ENCODE measurements around the gene IFNGR2. TPM values are rescaled to one million over a fixed set of nuclear protein-coding genes. Genes with fewer than 3 reads are reported as not detected.
A peak's percentile ranks its signal among the peaks of the same experiment; 100 is the strongest.
"Not testable (repeated sequence)": the region's sequence is repeated elsewhere in the genome, so short reads cannot be mapped to it uniquely, and the experiment has no call there.

IFNGR2 gene
- total RNA-seq, 1 experiment from 2014 or later, result 52.1 TPM

- Histone ChIP-seq H3K4me2 (ENCODE audit: low read depth, low read length, poor library complexity, severe bottlenecking) (peak overlapping the region; percentile 75), H3K9me3 (ENCODE audit: low read length) (peaks cover 7% of the 10 kb centered on the region), H3K4me1 (ENCODE audit: low read length) (peaks cover 33% of the 10 kb centered on the region), H4K20me1 (ENCODE audit: insufficient read depth, low read depth, low read length) (no peaks in the 10 kb centered on the region), H3K9me2 (replicated peaks; ENCODE audit: insufficient read depth, low read length) (no peaks in the 10 kb centered on the region), H3K9ac (ENCODE audit: low read length) (peak overlapping the region; percentile 54; the same call in 1 of the 2 replicates), H3K27me3 (ENCODE audit: low read length) (no peaks in the 10 kb centered on the region), H3K27ac (ENCODE audit: low read length) (peak overlapping the region; percentile 20), H2AFZ (ENCODE audit: low read length) (0 out of 2 replicates have a peak overlapping the region, but pooled peaks have one; percentile 27), H3K79me2 (ENCODE audit: low read length) (no peaks in the 10 kb centered on the region), H3K4me3 (ENCODE audit: low read length) (peak overlapping the region; percentile 58; the same call in 1 of the 2 replicates), H3K36me3 (ENCODE audit: insufficient read depth, low read length) (peaks cover 1% of the 10 kb centered on the region; the same call in 1 of the 2 replicates)
- DNase-seq, result peak; percentile 68
Measured at GRCh38 chr21:33362044-33362555, 41.1 kb upstream of the IFNGR2 start.

GRCh38 chr21:33363911-33364609, 39.2 kb upstream of the IFNGR2 start:
- DNase-seq; H3K79me2 ChIP-seq (ENCODE audit: low read length); H3K27me3 ChIP-seq (ENCODE audit: low read length); H3K9ac ChIP-seq (ENCODE audit: low read length); H3K4me3 ChIP-seq (ENCODE audit: low read length); H3K27ac ChIP-seq (ENCODE audit: low read length); H3K4me2 ChIP-seq (ENCODE audit: low read depth, low read length, poor library complexity, severe bottlenecking); H4K20me1 ChIP-seq (ENCODE audit: insufficient read depth, low read depth, low read length); H3K9me2 ChIP-seq (replicated peaks; ENCODE audit: insufficient read depth, low read length); H3K36me3 ChIP-seq (ENCODE audit: insufficient read depth, low read length); H2AFZ ChIP-seq (ENCODE audit: low read length): not testable (repeated sequence)
- peaks cover 37% of the 10 kb centered on the region for H3K4me1 ChIP-seq (ENCODE audit: low read length)
- H3K9me3 ChIP-seq (ENCODE audit: low read length), result peaks cover 18% of the 10 kb centered on the region

GRCh38 chr21:33364830-33365229, 38.4 kb upstream of the IFNGR2 start:
- no peaks in the 10 kb centered on the region for H3K79me2 ChIP-seq (ENCODE audit: low read length)
- no peaks in the 10 kb centered on the region for H4K20me1 ChIP-seq (ENCODE audit: insufficient read depth, low read depth, low read length)
- H3K4me1 ChIP-seq (ENCODE audit: low read length), result peaks cover 33% of the 10 kb centered on the region
- peaks cover 4% of the 10 kb centered on the region; the same call in 1 of the 2 replicates for H3K36me3 ChIP-seq (ENCODE audit: insufficient read depth, low read length)
- H3K4me3 ChIP-seq (ENCODE audit: low read length), result no peak overlapping the region
- no peak overlapping the region for H3K9ac ChIP-seq (ENCODE audit: low read length)
- H3K4me2 ChIP-seq (ENCODE audit: low read depth, low read length, poor library complexity, severe bottlenecking), result no peak overlapping the region
- no peaks in the 10 kb centered on the region for H3K9me2 ChIP-seq (replicated peaks; ENCODE audit: insufficient read depth, low read length)
- no peaks in the 10 kb centered on the region for H3K27me3 ChIP-seq (ENCODE audit: low read length)
- no peak for DNase-seq
- peaks cover 18% of the 10 kb centered on the region for H3K9me3 ChIP-seq (ENCODE audit: low read length)
- no peak overlapping the region for H2AFZ ChIP-seq (ENCODE audit: low read length)
- no peak overlapping the region for H3K27ac ChIP-seq (ENCODE audit: low read length)

- Histone ChIP-seq H3K36me3 (ENCODE audit: insufficient read depth, low read length) (peaks cover 4% of the 10 kb centered on the region; the same call in 1 of the 2 replicates), H3K27me3 (ENCODE audit: low read length) (no peaks in the 10 kb centered on the region), H2AFZ (ENCODE audit: low read length) (no peak overlapping the region), H3K4me2 (ENCODE audit: low read depth, low read length, poor library complexity, severe bottlenecking) (no peak overlapping the region), H3K9ac (ENCODE audit: low read length) (no peak overlapping the region), H3K9me2 (replicated peaks; ENCODE audit: insufficient read depth, low read length) (no peaks in the 10 kb centered on the region), H3K4me3 (ENCODE audit: low read length) (no peak overlapping the region), H3K9me3 (ENCODE audit: low read length) (peaks cover 18% of the 10 kb centered on the region), H4K20me1 (ENCODE audit: insufficient read depth, low read depth, low read length) (no peaks in the 10 kb centered on the region), H3K27ac (ENCODE audit: low read length) (no peak overlapping the region), H3K79me2 (ENCODE audit: low read length) (no peaks in the 10 kb centered on the region), H3K4me1 (ENCODE audit: low read length) (peaks cover 26% of the 10 kb centered on the region)
- DNase-seq, result no peak
Measured at GRCh38 chr21:33367309-33367973, 35.8 kb upstream of the IFNGR2 start.

- Histone ChIP-seq H3K4me3 (ENCODE audit: low read length) (no peak overlapping the region), H3K36me3 (ENCODE audit: insufficient read depth, low read length) (peaks cover 4% of the 10 kb centered on the region; the same call in 1 of the 2 replicates), H3K9me3 (ENCODE audit: low read length) (peaks cover 18% of the 10 kb centered on the region), H3K4me2 (ENCODE audit: low read depth, low read length, poor library complexity, severe bottlenecking) (no peak overlapping the region), H3K27ac (ENCODE audit: low read length) (no peak overlapping the region), H3K79me2 (ENCODE audit: low read length) (no peaks in the 10 kb centered on the region), H3K9ac (ENCODE audit: low read length) (no peak overlapping the region), H2AFZ (ENCODE audit: low read length) (no peak overlapping the region), H4K20me1 (ENCODE audit: insufficient read depth, low read depth, low read length) (no peaks in the 10 kb centered on the region), H3K27me3 (ENCODE audit: low read length) (no peaks in the 10 kb centered on the region), H3K4me1 (ENCODE audit: low read length) (peaks cover 26% of the 10 kb centered on the region), H3K9me2 (replicated peaks; ENCODE audit: insufficient read depth, low read length) (no peaks in the 10 kb centered on the region)
- DNase-seq, result peak; percentile 64
Measured at GRCh38 chr21:33368124-33368523, 35.1 kb upstream of the IFNGR2 start.

- Histone ChIP-seq H3K27me3 (ENCODE audit: low read length) (no peaks in the 10 kb centered on the region), H3K9me2 (replicated peaks; ENCODE audit: insufficient read depth, low read length) (no peaks in the 10 kb centered on the region), H3K27ac (ENCODE audit: low read length) (no peak overlapping the region), H3K9me3 (ENCODE audit: low read length) (peaks cover 18% of the 10 kb centered on the region), H3K4me2 (ENCODE audit: low read depth, low read length, poor library complexity, severe bottlenecking) (no peak overlapping the region), H3K4me1 (ENCODE audit: low read length) (peaks cover 30% of the 10 kb centered on the region), H3K4me3 (ENCODE audit: low read length) (no peak overlapping the region), H3K36me3 (ENCODE audit: insufficient read depth, low read length) (peaks cover 4% of the 10 kb centered on the region; the same call in 1 of the 2 replicates), H4K20me1 (ENCODE audit: insufficient read depth, low read depth, low read length) (no peaks in the 10 kb centered on the region), H2AFZ (ENCODE audit: low read length) (no peak overlapping the region), H3K9ac (ENCODE audit: low read length) (no peak overlapping the region), H3K79me2 (ENCODE audit: low read length) (no peaks in the 10 kb centered on the region)
- no peak for DNase-seq
Measured at GRCh38 chr21:33368576-33368975, 34.6 kb upstream of the IFNGR2 start.

- H3K36me3 ChIP-seq (ENCODE audit: insufficient read depth, low read length), result peaks cover 4% of the 10 kb centered on the region; the same call in 1 of the 2 replicates
- H3K9me2 ChIP-seq (replicated peaks; ENCODE audit: insufficient read depth, low read length), result no peaks in the 10 kb centered on the region
- no peaks in the 10 kb centered on the region for H3K27me3 ChIP-seq (ENCODE audit: low read length)
- H3K9ac ChIP-seq (ENCODE audit: low read length), result no peak overlapping the region
- no peak overlapping the region for H3K27ac ChIP-seq (ENCODE audit: low read length)
- no peaks in the 10 kb centered on the region for H3K79me2 ChIP-seq (ENCODE audit: low read length)
- H3K4me1 ChIP-seq (ENCODE audit: low read length), result peaks cover 38% of the 10 kb centered on the region
- no peak overlapping the region for H3K4me3 ChIP-seq (ENCODE audit: low read length)
- no peak for DNase-seq
- H2AFZ ChIP-seq (ENCODE audit: low read length), result no peak overlapping the region
- no peak overlapping the region for H3K4me2 ChIP-seq (ENCODE audit: low read depth, low read length, poor library complexity, severe bottlenecking)
- peaks cover 18% of the 10 kb centered on the region for H3K9me3 ChIP-seq (ENCODE audit: low read length)
- no peaks in the 10 kb centered on the region for H4K20me1 ChIP-seq (ENCODE audit: insufficient read depth, low read depth, low read length)
Measured at GRCh38 chr21:33369586-33369985, 33.6 kb upstream of the IFNGR2 start.

GRCh38 chr21:33370305-33370704, 32.9 kb upstream of the IFNGR2 start:
- Histone ChIP-seq H4K20me1 (ENCODE audit: insufficient read depth, low read depth, low read length) (no peaks in the 10 kb centered on the region), H2AFZ (ENCODE audit: low read length) (no peak overlapping the region), H3K4me1 (ENCODE audit: low read length) (peaks cover 45% of the 10 kb centered on the region), H3K36me3 (ENCODE audit: insufficient read depth, low read length) (peaks cover 4% of the 10 kb centered on the region; the same call in 1 of the 2 replicates), H3K4me3 (ENCODE audit: low read length) (no peak overlapping the region), H3K9me2 (replicated peaks; ENCODE audit: insufficient read depth, low read length) (no peaks in the 10 kb centered on the region), H3K9ac (ENCODE audit: low read length) (no peak overlapping the region), H3K4me2 (ENCODE audit: low read depth, low read length, poor library complexity, severe bottlenecking) (no peak overlapping the region), H3K9me3 (ENCODE audit: low read length) (peaks cover 18% of the 10 kb centered on the region), H3K27me3 (ENCODE audit: low read length) (no peaks in the 10 kb centered on the region), H3K27ac (ENCODE audit: low read length) (no peak overlapping the region), H3K79me2 (ENCODE audit: low read length) (no peaks in the 10 kb centered on the region)
- DNase-seq, result no peak
